H9 (cell line): ENCODE data around the gene IFIT1B. TPM values are rescaled to one million over a fixed set of nuclear protein-coding genes. Genes with fewer than 3 reads are reported as not detected.

Experiments used
- DNase-seq: peaks from one replicate; pipeline ENCODE4 v3.0.0-alpha.2; 2017
- H2AFZ ChIP-seq: one replicate; pipeline ENCODE4 v1.6.1; 2013; ENCODE audit warnings: mild to moderate bottlenecking, low read length, control low read depth, moderate library complexity
- H2AK5ac ChIP-seq: 2 replicates; pipeline ENCODE4 v1.6.1; 2013; ENCODE audit warnings: low read length, control low read depth, mixed read lengths; ENCODE audit not compliant: insufficient read length
- H2BK120ac ChIP-seq: one replicate; pipeline ENCODE4 v1.6.1; 2013; ENCODE audit warnings: low read depth, mild to moderate bottlenecking, low read length, control low read depth, inconsistent platforms; ENCODE audit not compliant: poor library complexity, severe bottlenecking
- H2BK12ac ChIP-seq: 2 replicates; pipeline ENCODE4 v1.6.1; 2013; ENCODE audit warnings: low read length, control low read depth, mixed read lengths, low read depth; ENCODE audit not compliant: insufficient read length
- H2BK15ac ChIP-seq: 2 replicates; pipeline ENCODE4 v1.6.1; 2013; ENCODE audit warnings: low read depth, low read length, control low read depth
- H2BK20ac ChIP-seq: one replicate; pipeline ENCODE4 v1.6.1; 2013; ENCODE audit warnings: low read depth, mild to moderate bottlenecking, low read length, control low read depth, inconsistent platforms; ENCODE audit not compliant: poor library complexity, severe bottlenecking
- H2BK5ac ChIP-seq: 2 replicates; pipeline ENCODE4 v1.6.1; 2013; ENCODE audit warnings: low read length, control low read depth, mixed read lengths; ENCODE audit not compliant: insufficient read length
- H3K14ac ChIP-seq: 2 replicates; pipeline ENCODE4 v1.6.1; 2013; ENCODE audit warnings: low read length, control low read depth; ENCODE audit not compliant: insufficient read depth
- H3K18ac ChIP-seq: 2 replicates; pipeline ENCODE4 v1.6.1; 2013; ENCODE audit warnings: low read depth, mild to moderate bottlenecking, mixed read lengths, low read length, control low read depth; ENCODE audit not compliant: insufficient read length
- H3K23ac ChIP-seq: 2 replicates; pipeline ENCODE4 v1.6.1; 2013; ENCODE audit warnings: low read length, control low read depth, mixed read lengths, low read depth; ENCODE audit not compliant: insufficient read length
- H3K23me2 ChIP-seq: 2 replicates; pipeline ENCODE4 v1.6.1; 2013; ENCODE audit warnings: low read depth, mild to moderate bottlenecking, mixed read lengths, low read length, control low read depth; ENCODE audit not compliant: insufficient read length, poor library complexity, severe bottlenecking
- H3K27ac ChIP-seq: 2 replicates; pipeline ENCODE4 v1.5.1; 2013; ENCODE audit warnings: low read length, control low read depth, mixed read lengths, low read depth; ENCODE audit not compliant: insufficient read length
- H3K27me3 ChIP-seq: 2 replicates; pipeline ENCODE4 v1.6.1; 2013; ENCODE audit warnings: low read length, control low read depth, inconsistent platforms; ENCODE audit not compliant: insufficient read depth
- H3K4ac ChIP-seq: 2 replicates; pipeline ENCODE4 v1.6.1; 2013; ENCODE audit warnings: low read depth, mild to moderate bottlenecking, control low read depth, inconsistent platforms, low read length, moderate library complexity
- H3K4me1 ChIP-seq: 2 replicates; pipeline ENCODE4 v1.6.1; 2013; ENCODE audit warnings: low read length, control low read depth, inconsistent platforms; ENCODE audit not compliant: insufficient read depth
- H3K4me2 ChIP-seq: 2 replicates; pipeline ENCODE4 v1.6.1; 2013; ENCODE audit warnings: low read length, control low read depth, mixed read lengths; ENCODE audit not compliant: insufficient read length, insufficient read depth
- H3K56ac ChIP-seq: 2 replicates; pipeline ENCODE4 v1.6.1; 2013; ENCODE audit warnings: low read depth, mild to moderate bottlenecking, mixed read lengths, low read length, control low read depth; ENCODE audit not compliant: insufficient read length
- H3K79me1 ChIP-seq: 2 replicates; pipeline ENCODE4 v1.6.1; 2013; ENCODE audit warnings: low read depth, mild to moderate bottlenecking, moderate library complexity, low read length, control low read depth, inconsistent platforms; ENCODE audit not compliant: insufficient read depth, poor library complexity, severe bottlenecking
- H3K79me2 ChIP-seq: 2 replicates; pipeline ENCODE4 v1.6.1; 2013; ENCODE audit warnings: low read length, control low read depth, inconsistent platforms; ENCODE audit not compliant: insufficient read depth
- H3K9ac ChIP-seq: 2 replicates; pipeline ENCODE4 v1.6.1; 2013; ENCODE audit warnings: low read length, control low read depth, mixed read lengths; ENCODE audit not compliant: insufficient read length; ENCODE audit errors: extremely low read depth
- H3K9me3 ChIP-seq: one replicate; pipeline ENCODE4 v1.6.1; 2013; ENCODE audit warnings: low read depth, low read length, inconsistent platforms; ENCODE audit not compliant: control insufficient read depth
- H3T11ph ChIP-seq: one replicate; pipeline ENCODE4 v1.6.1; 2013; ENCODE audit warnings: mild to moderate bottlenecking, low read length, control low read depth, inconsistent platforms
- H4K20me1 ChIP-seq: one replicate; pipeline ENCODE4 v1.6.1; 2013; ENCODE audit not compliant: control insufficient read depth, insufficient read length, insufficient read depth
- H4K5ac ChIP-seq: 2 replicates; pipeline ENCODE4 v1.6.1; 2013; ENCODE audit warnings: low read depth, mild to moderate bottlenecking, mixed read lengths, low read length, control low read depth; ENCODE audit not compliant: insufficient read length
- H4K8ac ChIP-seq: replicated peaks from 2 replicates; pipeline ENCODE4 v1.6.1; 2013; ENCODE audit warnings: low read length, control low read depth, mixed read lengths, low read depth; ENCODE audit not compliant: insufficient read length
- H4K91ac ChIP-seq: 2 replicates; pipeline ENCODE4 v1.6.1; 2013; ENCODE audit warnings: low read depth, mild to moderate bottlenecking, moderate library complexity, mixed read lengths, low read length, control low read depth; ENCODE audit not compliant: insufficient read length
- H3K27ac Mint-ChIP-seq, 3 experiments: 2 replicates in 2 of 3; 3 replicates in 1 of 3; pipeline ENCODE4 v1.8.0; 2020 to 2021; ENCODE audit warnings: mixed read lengths in 3 of 3, mild to moderate bottlenecking in 1 of 3, moderate library complexity in 1 of 3
- H3K27me3 Mint-ChIP-seq: 2 replicates; pipeline ENCODE4 v1.8.0; 2021; ENCODE audit warnings: low read depth, mild to moderate bottlenecking, moderate library complexity, mixed read lengths
- H3K36me3 Mint-ChIP-seq, 3 experiments: 2 replicates in 2 of 3; 3 replicates in 1 of 3; pipeline ENCODE4 v1.8.0; 2020 to 2021; ENCODE audit warnings: low read depth in 3 of 3, mixed read lengths in 3 of 3; ENCODE audit not compliant: insufficient read depth in 1 of 3
- H3K4me1 Mint-ChIP-seq, 2 experiments: 2 replicates each; pipeline ENCODE4 v1.8.0; 2020; ENCODE audit warnings: mixed read lengths in 2 of 2
- H3K4me3 Mint-ChIP-seq, 2 experiments: 2 replicates in 1 of 2; 3 replicates in 1 of 2; pipeline ENCODE4 v1.8.0; 2020 to 2021; ENCODE audit warnings: mild to moderate bottlenecking in 2 of 2, mixed read lengths in 2 of 2, moderate library complexity in 1 of 2
- H3K9me3 Mint-ChIP-seq, 2 experiments: 2 replicates in 1 of 2; 3 replicates in 1 of 2; pipeline ENCODE4 v1.8.0; 2020; ENCODE audit warnings: mild to moderate bottlenecking in 2 of 2, mixed read lengths in 2 of 2, moderate library complexity in 1 of 2
- WGBS: extraction: QIAGEN DNeasy Blood & Tissue Kit; methylation state at CpG from one replicate; pipeline ENCODE4 v1.1.7; 2013; ENCODE audit warnings: missing lambda C conversion rate, low lambda C conversion rate, mixed read lengths; ENCODE audit not compliant: insufficient read length; ENCODE audit errors: extremely low coverage; 5-methylcytosine and 5-hydroxymethylcytosine counted together
- total RNA-seq: library from RNA; stranded (reverse); gene quantifications from 2 replicates; pipeline ENCODE4 v1.2.1, GENCODE V29; 2021
- TF ChIP-seq, protein P1 (sequence below): fragments of 200-600 bp; sonication (generic); conservative IDR thresholded peaks from 3 replicates; pipeline ENCODE4 v1.8.0; 2021; ENCODE audit warnings: antibody characterized with exemption, mild to moderate bottlenecking

Gene IFIT1B
- total RNA-seq, 1 experiment from 2014 or later: not detected

DNA sequence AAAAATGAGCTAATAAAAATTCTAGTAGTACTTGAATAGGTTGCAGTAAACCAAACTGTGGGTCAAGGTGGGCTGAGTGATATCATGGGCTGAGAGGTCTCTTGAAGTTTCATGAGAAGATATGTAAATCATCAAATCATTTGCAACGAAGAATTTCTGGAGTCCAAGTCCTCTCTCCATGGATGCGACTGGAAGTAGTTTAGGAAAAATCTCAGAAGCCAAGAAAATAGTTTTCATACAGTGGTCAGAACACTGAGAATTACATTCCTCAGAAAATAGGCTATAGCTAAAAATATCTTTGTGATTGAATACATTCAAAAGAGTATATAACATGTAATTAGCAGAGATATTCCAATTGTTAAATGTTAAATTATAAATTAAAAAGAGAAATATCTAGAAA is 10.9 kb downstream of the IFIT1B start:
- DNase-seq: no peak
- H3K27ac ChIP-seq: no peak overlapping the region
- Mint-ChIP-seq H3K27ac (no peak overlapping the region), H3K27me3 (no peaks in the 10 kb centered on the region), H3K9me3 (no peaks in the 10 kb centered on the region), H3K4me3 (no peak overlapping the region), H3K36me3 (no peaks in the 10 kb centered on the region), H3K4me1 (peaks cover 14 to 20% of the 10 kb centered on the region in 2 experiments)
- no peak overlapping the region for H4K91ac ChIP-seq
- H3K4me1 ChIP-seq: peaks cover 4% of the 10 kb centered on the region; the same call in 1 of the 2 replicates
- H2AFZ ChIP-seq: no peak overlapping the region
- H3T11ph ChIP-seq: no peak overlapping the region
- H3K23ac ChIP-seq: no peak overlapping the region
- H2AK5ac ChIP-seq: no peak overlapping the region
- no peak overlapping the region for H3K14ac ChIP-seq
- H3K4me2 ChIP-seq: no peak overlapping the region
- no peaks in the 10 kb centered on the region for H4K20me1 ChIP-seq
- no peak overlapping the region for H3K56ac ChIP-seq
- H2BK120ac ChIP-seq: no peak overlapping the region
- H3K79me1 ChIP-seq: no peaks in the 10 kb centered on the region
- H3K23me2 ChIP-seq: peaks cover 2% of the 10 kb centered on the region
- H3K79me2 ChIP-seq: no peaks in the 10 kb centered on the region
- no peak overlapping the region for H3K4ac ChIP-seq
- TF ChIP-seq, protein P1, sequence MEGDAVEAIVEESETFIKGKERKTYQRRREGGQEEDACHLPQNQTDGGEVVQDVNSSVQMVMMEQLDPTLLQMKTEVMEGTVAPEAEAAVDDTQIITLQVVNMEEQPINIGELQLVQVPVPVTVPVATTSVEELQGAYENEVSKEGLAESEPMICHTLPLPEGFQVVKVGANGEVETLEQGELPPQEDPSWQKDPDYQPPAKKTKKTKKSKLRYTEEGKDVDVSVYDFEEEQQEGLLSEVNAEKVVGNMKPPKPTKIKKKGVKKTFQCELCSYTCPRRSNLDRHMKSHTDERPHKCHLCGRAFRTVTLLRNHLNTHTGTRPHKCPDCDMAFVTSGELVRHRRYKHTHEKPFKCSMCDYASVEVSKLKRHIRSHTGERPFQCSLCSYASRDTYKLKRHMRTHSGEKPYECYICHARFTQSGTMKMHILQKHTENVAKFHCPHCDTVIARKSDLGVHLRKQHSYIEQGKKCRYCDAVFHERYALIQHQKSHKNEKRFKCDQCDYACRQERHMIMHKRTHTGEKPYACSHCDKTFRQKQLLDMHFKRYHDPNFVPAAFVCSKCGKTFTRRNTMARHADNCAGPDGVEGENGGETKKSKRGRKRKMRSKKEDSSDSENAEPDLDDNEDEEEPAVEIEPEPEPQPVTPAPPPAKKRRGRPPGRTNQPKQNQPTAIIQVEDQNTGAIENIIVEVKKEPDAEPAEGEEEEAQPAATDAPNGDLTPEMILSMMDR: no peak
- no peak overlapping the region for H2BK15ac ChIP-seq
- no peaks in the 10 kb centered on the region for H3K9me3 ChIP-seq
- WGBS: no CpG with 5 or more reads among the region's 2 CpGs
- H3K9ac ChIP-seq: no peak overlapping the region
- no peak overlapping the region for H2BK5ac ChIP-seq
- no peak overlapping the region for H4K5ac ChIP-seq
- H4K8ac ChIP-seq: no peak overlapping the region
- H2BK12ac ChIP-seq: no peak overlapping the region
- H3K18ac ChIP-seq: no peak overlapping the region
- no peaks in the 10 kb centered on the region for H3K27me3 ChIP-seq
- no peak overlapping the region for H2BK20ac ChIP-seq
